KOPT-K1 (cell line): ENCODE measurements around the gene STRIT1.
"Not testable (repeated sequence)": the region's sequence is repeated elsewhere in the genome, so short reads cannot be mapped to it uniquely, and the experiment has no call there.

Experiments used
- H3K27ac ChIP-seq: fragments of 200-600 bp; sonication (generic); 2 replicates; pipeline ENCODE4 v1.5.1; 2016; ENCODE audit warnings: antibody characterized with exemption, mild to moderate bottlenecking, low read depth, low read length; ENCODE audit not compliant: poor library complexity, severe bottlenecking
- H3K36me3 ChIP-seq: fragments of 200-600 bp; sonication (generic); 2 replicates; pipeline ENCODE4 v1.5.1; 2017; ENCODE audit warnings: antibody characterized with exemption, mild to moderate bottlenecking, low read length, moderate library complexity; ENCODE audit not compliant: insufficient read depth
- H3K9me3 ChIP-seq: fragments of 200-600 bp; sonication (generic); 2 replicates; pipeline ENCODE4 v1.5.1; 2017; ENCODE audit warnings: antibody characterized with exemption, low read length, mild to moderate bottlenecking; ENCODE audit not compliant: insufficient read depth, poor library complexity, severe bottlenecking

Gene STRIT1

GRCh38 chr3:155297100-155297499 lies 3.6 kb upstream of the STRIT1 start:
- Histone ChIP-seq H3K36me3 (no peaks in the 10 kb centered on the region), H3K9me3 (peaks cover 20% of the 10 kb centered on the region), H3K27ac (no peak overlapping the region)

- H3K9me3 ChIP-seq: peaks cover 20% of the 10 kb centered on the region
- no peak overlapping the region for H3K27ac ChIP-seq
- H3K36me3 ChIP-seq: no peaks in the 10 kb centered on the region
Measured at GRCh38 chr3:155296413-155296812, 2.9 kb upstream of the STRIT1 start.

GRCh38 chr3:155292693-155293092 lies 790 bp downstream of the STRIT1 start:
- H3K9me3 ChIP-seq: peaks cover 15% of the 10 kb centered on the region

GRCh38 chr3:155292133-155292532 lies 1.4 kb downstream of the STRIT1 start:
- H3K27ac ChIP-seq: no peak overlapping the region
- H3K9me3 ChIP-seq: peaks cover 12% of the 10 kb centered on the region
- no peaks in the 10 kb centered on the region for H3K36me3 ChIP-seq

More at GRCh38 chr3:155292693-155293092, 790 bp downstream of the STRIT1 start:
- no peak overlapping the region for H3K27ac ChIP-seq
- no peaks in the 10 kb centered on the region for H3K36me3 ChIP-seq

GRCh38 chr3:155286736-155287135 lies 6.7 kb downstream of the STRIT1 start:
- H3K36me3 ChIP-seq: no peaks in the 10 kb centered on the region
- no peak overlapping the region for H3K27ac ChIP-seq
- no peaks in the 10 kb centered on the region for H3K9me3 ChIP-seq

GRCh38 chr3:155285936-155286335 lies 7.5 kb downstream of the STRIT1 start:
- no peaks in the 10 kb centered on the region for H3K36me3 ChIP-seq

GRCh38 chr3:155283092-155284056 lies 10.1 kb downstream of the STRIT1 start:
- peaks cover 6% of the 10 kb centered on the region for H3K9me3 ChIP-seq
- no peak overlapping the region for H3K27ac ChIP-seq

More at GRCh38 chr3:155285936-155286335, 7.5 kb downstream of the STRIT1 start:
- Histone ChIP-seq H3K27ac (no peak overlapping the region), H3K9me3 (no peaks in the 10 kb centered on the region)

GRCh38 chr3:155282385-155283091 lies 10.9 kb downstream of the STRIT1 start:
- Histone ChIP-seq H3K9me3 (peaks cover 6% of the 10 kb centered on the region), H3K36me3 (no peaks in the 10 kb centered on the region), H3K27ac (no peak overlapping the region)

More at GRCh38 chr3:155283092-155284056, 10.1 kb downstream of the STRIT1 start:
- no peaks in the 10 kb centered on the region for H3K36me3 ChIP-seq

GRCh38 chr3:155281912-155282311 lies 11.6 kb downstream of the STRIT1 start:
- H3K27ac ChIP-seq: no peak overlapping the region
- no peaks in the 10 kb centered on the region for H3K36me3 ChIP-seq

GRCh38 chr3:155276089-155276488 lies 17.4 kb downstream of the STRIT1 start:
- not testable (repeated sequence) for H3K9me3 ChIP-seq, H3K36me3 ChIP-seq, H3K27ac ChIP-seq

More at GRCh38 chr3:155281912-155282311, 11.6 kb downstream of the STRIT1 start:
- peaks cover 6% of the 10 kb centered on the region for H3K9me3 ChIP-seq

- not testable (repeated sequence) for H3K27ac ChIP-seq, H3K36me3 ChIP-seq, H3K9me3 ChIP-seq
Measured at GRCh38 chr3:155275159-155275754, 18.2 kb downstream of the STRIT1 start.

- H3K36me3 ChIP-seq, H3K27ac ChIP-seq, H3K9me3 ChIP-seq: not testable (repeated sequence)
Measured at GRCh38 chr3:155274435-155274834, 19.0 kb downstream of the STRIT1 start.

GRCh38 chr3:155271343-155271613 lies 22.2 kb downstream of the STRIT1 start:
- H3K27ac ChIP-seq: no peak overlapping the region
- H3K9me3 ChIP-seq: no peaks in the 10 kb centered on the region
- H3K36me3 ChIP-seq: no peaks in the 10 kb centered on the region

- H3K36me3 ChIP-seq: no peaks in the 10 kb centered on the region
- H3K27ac ChIP-seq: no peak overlapping the region
- H3K9me3 ChIP-seq: no peaks in the 10 kb centered on the region
Measured at GRCh38 chr3:155270485-155271342, 22.8 kb downstream of the STRIT1 start.
